Epithelial cell of proximal tubule (primary cell): ENCODE data around the gene OTUB2. TPM values are rescaled to one million over a fixed set of nuclear protein-coding genes. Genes with fewer than 3 reads are reported as not detected.

Source experiments
- DNase-seq: peaks from one replicate; pipeline ENCODE4 v3.0.0-alpha.2; 2011; ENCODE audit warnings: low read depth
- H3K4me3 ChIP-seq: 2 replicates; pipeline ENCODE4 v1.5.1; 2011; ENCODE audit warnings: low read depth, mild to moderate bottlenecking, low read length
- total RNA-seq: library from RNA; depleted of rRNA; stranded (reverse); fragments of >200 nt; gene quantifications from 2 replicates; pipeline ENCODE4 v1.2.3, GENCODE V29; 2015
- TF ChIP-seq, protein P1 (sequence below): conservative IDR thresholded peaks from 2 replicates; pipeline ENCODE4 v1.5.1; 2012; ENCODE audit warnings: low read depth, mild to moderate bottlenecking, low read length

OTUB2 gene
- total RNA-seq, 1 donor from 2014 or later: 5.6 TPM

DNA sequence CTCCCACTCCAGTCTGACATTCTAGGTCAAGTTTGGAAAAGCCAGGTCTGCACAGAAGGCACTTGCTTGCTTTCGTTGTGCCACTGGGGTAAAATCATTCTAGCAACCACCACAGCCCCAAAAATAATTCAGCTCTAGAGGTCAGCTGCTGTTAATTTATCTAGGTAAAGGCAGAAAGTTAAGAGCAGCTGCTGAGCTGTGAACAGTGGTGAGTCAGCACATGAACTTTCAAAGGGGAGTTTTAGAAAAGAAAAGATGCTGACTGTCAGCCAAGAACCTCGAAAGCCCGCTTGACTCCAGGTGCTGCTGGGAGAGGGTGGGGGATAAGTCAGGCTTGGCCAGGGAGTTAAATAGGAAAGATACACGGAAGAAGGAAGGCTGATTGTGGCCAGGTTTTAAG lies 16.4 kb upstream of the OTUB2 start:
- no peak overlapping the region for H3K4me3 ChIP-seq
- peak; percentile 59 for DNase-seq
- TF ChIP-seq, protein P1, sequence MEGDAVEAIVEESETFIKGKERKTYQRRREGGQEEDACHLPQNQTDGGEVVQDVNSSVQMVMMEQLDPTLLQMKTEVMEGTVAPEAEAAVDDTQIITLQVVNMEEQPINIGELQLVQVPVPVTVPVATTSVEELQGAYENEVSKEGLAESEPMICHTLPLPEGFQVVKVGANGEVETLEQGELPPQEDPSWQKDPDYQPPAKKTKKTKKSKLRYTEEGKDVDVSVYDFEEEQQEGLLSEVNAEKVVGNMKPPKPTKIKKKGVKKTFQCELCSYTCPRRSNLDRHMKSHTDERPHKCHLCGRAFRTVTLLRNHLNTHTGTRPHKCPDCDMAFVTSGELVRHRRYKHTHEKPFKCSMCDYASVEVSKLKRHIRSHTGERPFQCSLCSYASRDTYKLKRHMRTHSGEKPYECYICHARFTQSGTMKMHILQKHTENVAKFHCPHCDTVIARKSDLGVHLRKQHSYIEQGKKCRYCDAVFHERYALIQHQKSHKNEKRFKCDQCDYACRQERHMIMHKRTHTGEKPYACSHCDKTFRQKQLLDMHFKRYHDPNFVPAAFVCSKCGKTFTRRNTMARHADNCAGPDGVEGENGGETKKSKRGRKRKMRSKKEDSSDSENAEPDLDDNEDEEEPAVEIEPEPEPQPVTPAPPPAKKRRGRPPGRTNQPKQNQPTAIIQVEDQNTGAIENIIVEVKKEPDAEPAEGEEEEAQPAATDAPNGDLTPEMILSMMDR: no peak

DNA sequence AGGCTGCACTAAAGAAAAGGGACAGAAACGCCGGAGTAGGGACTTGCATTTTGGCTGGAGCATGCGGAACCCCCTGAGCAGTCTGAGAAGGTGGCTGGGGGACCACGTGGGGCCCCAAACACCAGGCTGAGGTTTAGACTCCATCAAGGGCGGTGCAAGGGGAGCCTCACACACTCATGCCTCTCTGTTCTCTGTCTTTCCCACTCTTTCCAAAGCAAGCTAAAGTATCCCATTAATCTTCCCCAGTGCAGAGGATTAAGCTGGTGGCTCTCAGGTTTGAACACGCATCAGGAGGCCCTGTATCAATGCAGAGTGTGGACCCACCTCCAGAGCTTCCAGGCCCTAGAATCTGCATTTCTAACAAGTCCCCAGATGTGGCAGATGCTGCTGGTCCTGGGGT lies 15.5 kb upstream of the OTUB2 start:
- TF ChIP-seq, protein P1: no peak
- H3K4me3 ChIP-seq: no peak overlapping the region
- no peak for DNase-seq

DNA sequence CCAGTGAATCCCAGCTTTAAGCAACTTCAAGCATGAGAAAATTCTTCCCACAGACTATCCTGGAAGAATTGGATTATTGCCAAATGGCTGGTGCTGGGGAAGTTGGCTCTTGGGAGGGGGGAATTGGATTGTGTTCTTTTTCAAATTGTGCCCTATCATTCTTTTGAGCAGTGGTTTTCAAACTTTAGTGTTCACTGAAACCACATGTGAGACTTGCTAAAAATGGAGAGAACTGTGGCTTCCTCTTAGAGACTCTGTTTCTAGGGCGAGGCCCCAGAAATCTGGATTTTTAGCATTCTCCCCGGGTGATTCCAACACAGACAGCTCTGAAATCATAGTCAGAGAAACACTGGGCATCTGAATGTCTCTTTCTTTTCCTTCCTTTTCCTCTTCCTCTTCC lies 14.3 kb upstream of the OTUB2 start:
- no peak for DNase-seq
- no peak overlapping the region for H3K4me3 ChIP-seq
- TF ChIP-seq, protein P1: no peak

DNA sequence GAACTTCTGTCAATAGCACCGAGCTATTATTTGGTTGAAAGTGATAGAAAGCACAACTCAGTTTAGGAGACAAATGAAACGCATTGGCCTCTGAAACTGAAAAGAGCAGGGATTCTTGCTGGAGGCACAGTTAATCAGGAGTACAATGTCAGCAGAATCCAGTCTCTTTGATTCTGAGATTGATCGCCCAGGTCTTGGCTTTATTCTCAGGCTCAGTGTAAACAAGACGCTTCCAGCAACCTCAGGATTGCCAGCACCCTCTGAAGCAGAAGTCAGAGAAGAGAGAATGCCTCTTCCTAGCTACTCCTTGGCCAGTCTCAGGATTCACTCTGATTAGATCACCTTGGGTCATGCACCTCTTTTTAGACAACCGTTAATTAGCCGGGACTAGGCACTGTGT lies 11.8 kb upstream of the OTUB2 start:
- no peak for DNase-seq
- H3K4me3 ChIP-seq: no peak overlapping the region
- TF ChIP-seq, protein P1: no peak

DNA sequence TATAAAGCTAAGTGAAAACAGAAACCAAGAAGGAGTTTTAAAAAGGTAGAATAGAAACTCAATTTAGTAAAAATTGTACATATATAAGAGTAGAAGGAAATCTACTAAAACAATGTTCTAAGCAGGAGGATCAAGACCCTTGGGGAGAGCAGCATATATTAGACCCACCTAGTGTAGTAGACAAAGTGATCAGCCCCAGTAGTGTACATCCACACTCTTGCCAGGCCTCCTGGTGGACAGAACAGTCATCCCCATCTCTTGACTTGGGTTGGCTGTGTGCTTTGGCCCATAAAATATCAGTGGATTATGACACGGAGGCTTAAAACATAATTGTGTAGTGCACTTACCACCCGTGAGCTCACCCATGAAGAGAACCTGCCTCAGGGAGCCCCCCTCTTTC lies 10.9 kb upstream of the OTUB2 start:
- TF ChIP-seq, protein P1: peak; percentile 25
- no peak overlapping the region for H3K4me3 ChIP-seq
- no peak for DNase-seq

DNA sequence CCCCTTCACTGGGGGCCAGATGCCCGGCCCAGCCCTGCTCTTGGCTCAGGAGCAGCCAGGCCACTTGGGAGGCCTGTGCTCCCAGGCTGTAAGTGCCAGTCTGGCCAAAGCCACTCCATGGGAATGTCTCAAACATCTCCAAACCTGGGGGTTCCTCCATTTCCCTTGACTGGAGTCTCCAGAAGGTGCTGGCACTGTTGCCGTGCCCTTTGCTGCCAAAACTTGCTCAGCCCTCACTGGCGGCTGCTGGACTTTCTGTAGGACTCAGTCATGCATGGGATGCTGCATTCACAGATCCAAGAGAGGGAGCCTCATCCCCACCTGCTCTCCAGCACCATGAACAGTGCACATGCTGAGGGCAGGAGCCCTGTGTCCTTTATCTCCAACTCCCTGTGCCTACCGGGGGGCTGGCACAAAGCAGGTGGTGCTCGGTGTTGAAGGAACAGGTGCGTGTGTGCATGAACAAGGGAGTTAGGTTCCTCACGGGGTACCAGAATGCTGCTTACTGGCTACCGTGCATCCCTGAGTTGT lies 9.6 kb upstream of the OTUB2 start:
- no peak overlapping the region for H3K4me3 ChIP-seq
- TF ChIP-seq, protein P1: no peak
- DNase-seq: no peak

DNA sequence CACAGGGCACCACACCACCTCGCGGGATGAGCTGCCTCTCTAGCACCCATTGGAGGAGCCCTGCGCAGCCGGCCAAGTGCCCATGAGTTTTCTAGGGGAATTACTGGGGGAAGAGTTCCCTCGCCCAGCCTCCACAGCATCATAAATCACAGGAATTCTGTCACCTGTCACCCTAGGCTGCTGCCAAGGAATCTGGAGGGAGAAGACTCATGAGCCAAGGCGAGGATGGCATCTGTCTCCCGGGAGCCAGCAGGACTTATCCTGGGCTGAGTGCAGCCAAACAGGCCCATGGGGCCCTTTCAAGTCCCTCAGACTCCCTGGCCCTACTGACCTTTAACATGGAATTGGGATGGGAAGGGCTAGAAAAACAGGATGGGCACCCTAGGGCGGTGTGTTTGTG lies 7.8 kb upstream of the OTUB2 start:
- no peak for DNase-seq
- no peak overlapping the region for H3K4me3 ChIP-seq
- TF ChIP-seq, protein P1: no peak
